ENCODE results near the gene TICAM2.

DNA sequence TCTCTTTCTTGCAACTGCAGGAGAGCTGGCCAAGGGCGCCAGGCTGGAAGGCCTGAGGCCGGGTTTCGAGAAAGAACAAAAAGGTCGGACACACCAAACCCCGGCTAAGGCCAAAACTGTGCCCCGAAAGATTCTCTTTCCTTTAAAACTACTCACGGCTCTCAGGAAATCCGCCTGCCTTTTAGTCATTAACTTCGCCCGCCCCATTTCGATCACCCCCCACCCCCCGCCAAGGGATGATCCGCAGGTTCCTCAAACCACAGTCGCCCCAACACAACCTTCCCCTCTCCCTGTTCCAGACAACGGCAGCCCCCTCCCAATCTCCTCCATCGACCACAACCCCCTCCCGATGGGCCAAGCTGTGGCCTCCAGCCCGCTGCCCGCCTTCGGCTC, 58.2 kb downstream of the TICAM2 start:
- TF ChIP-seq, protein P1, sequence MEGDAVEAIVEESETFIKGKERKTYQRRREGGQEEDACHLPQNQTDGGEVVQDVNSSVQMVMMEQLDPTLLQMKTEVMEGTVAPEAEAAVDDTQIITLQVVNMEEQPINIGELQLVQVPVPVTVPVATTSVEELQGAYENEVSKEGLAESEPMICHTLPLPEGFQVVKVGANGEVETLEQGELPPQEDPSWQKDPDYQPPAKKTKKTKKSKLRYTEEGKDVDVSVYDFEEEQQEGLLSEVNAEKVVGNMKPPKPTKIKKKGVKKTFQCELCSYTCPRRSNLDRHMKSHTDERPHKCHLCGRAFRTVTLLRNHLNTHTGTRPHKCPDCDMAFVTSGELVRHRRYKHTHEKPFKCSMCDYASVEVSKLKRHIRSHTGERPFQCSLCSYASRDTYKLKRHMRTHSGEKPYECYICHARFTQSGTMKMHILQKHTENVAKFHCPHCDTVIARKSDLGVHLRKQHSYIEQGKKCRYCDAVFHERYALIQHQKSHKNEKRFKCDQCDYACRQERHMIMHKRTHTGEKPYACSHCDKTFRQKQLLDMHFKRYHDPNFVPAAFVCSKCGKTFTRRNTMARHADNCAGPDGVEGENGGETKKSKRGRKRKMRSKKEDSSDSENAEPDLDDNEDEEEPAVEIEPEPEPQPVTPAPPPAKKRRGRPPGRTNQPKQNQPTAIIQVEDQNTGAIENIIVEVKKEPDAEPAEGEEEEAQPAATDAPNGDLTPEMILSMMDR (IDR thresholded peaks at IDR 0.05; ENCODE audit: borderline replicate concordance, extremely low read depth, low read length, poor library complexity, severe bottlenecking) = no peak
- no peak for TF ChIP-seq EZH2 (IDR thresholded peaks at IDR 0.05; ENCODE audit: borderline replicate concordance, low read depth, low read length, severe bottlenecking)

All from DND-41 (cell line).